ENCODE measurements around the gene BCAS3.

GRCh38 chr17:60748204-60748603 lies 70.6 kb downstream of the BCAS3 start:
- TF ChIP-seq CTCF (IDR thresholded peaks at IDR 0.05; ENCODE audit: low read length), result no peak
- no peak for TF ChIP-seq EZH2 (IDR thresholded peaks at IDR 0.05; ENCODE audit: borderline replicate concordance, low read length)

Data from OCI-LY1 (cell line).